Activated naive CD4-positive, alpha-beta T cell treated with anti-CD3 and anti-CD28 coated beads, Interleukin-2, amount 50 U/mL, for 16 hours (primary cell): ENCODE results near the gene ZNF205.

ENCODE experiments used
- DNase-seq: peaks from one replicate; pipeline ENCODE4 v3.0.0-alpha.2; 2020

ZNF205 gene

DNA sequence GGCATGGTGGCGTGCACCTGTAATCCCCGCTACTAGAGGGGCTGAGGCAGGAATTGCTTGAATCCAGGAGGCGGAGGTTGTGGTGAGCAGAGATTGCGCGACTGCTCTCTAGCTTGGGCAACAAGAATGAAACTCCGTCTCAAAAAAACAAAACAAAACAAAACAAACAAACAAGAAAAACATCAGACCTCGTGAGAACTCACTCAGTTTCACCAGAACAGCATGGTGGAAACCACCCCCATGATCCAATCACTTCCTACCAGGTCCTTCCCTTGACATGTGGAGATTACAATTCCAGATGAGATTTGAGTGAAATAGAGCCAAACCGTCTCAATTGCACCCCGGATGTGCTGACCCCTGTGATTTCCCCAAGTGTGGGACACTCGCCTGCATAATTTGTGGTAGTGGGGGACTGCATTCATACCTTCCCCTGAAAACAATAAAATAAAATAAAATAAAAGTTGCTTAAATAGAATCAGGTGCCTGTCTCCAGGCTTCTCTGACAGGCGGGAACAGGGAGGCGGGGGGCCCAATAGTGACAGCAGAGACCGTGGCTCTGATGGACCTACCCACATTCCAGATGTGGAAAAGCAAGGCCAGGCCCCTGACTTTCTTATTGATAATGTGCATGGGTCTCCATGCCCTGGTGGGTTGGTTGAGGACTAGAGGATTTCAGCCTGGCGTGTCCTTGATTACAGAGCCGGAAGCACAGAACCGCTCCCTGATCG, 26.4 kb upstream of the ZNF205 start:
- no peak for DNase-seq

DNA sequence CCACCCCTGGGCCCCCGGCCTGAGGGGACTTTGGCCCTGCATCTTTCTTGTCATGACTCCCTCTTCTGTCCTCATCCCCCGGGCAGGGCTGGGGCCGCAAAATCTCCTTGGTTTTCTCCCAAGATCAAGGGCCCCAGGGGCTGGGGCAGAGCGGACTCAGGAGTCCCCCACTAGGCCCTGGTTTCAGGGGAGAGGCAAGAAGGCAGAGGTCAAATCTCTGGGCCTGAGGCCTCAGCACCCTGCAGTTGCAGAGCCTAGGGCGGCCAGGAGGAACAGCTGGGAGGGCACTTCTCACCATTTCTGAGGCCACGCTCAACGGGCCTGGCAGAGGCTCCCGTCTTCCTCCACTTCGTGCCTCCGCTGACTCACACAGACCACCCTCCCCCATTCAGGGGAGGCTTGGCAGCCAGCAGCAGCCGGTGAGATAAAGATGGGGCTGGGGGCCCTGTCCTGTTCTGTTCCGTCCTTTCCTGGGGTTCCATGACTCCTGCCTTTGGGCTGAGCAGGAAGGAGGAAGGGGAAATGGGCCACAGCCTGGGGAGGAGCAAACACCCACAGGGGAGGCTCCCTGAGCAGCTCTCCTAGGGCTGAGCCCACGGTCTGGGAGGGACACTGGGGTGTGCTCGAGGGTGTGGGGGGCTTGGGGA, 25.7 kb upstream of the ZNF205 start:
- DNase-seq: peak; percentile 40

DNA sequence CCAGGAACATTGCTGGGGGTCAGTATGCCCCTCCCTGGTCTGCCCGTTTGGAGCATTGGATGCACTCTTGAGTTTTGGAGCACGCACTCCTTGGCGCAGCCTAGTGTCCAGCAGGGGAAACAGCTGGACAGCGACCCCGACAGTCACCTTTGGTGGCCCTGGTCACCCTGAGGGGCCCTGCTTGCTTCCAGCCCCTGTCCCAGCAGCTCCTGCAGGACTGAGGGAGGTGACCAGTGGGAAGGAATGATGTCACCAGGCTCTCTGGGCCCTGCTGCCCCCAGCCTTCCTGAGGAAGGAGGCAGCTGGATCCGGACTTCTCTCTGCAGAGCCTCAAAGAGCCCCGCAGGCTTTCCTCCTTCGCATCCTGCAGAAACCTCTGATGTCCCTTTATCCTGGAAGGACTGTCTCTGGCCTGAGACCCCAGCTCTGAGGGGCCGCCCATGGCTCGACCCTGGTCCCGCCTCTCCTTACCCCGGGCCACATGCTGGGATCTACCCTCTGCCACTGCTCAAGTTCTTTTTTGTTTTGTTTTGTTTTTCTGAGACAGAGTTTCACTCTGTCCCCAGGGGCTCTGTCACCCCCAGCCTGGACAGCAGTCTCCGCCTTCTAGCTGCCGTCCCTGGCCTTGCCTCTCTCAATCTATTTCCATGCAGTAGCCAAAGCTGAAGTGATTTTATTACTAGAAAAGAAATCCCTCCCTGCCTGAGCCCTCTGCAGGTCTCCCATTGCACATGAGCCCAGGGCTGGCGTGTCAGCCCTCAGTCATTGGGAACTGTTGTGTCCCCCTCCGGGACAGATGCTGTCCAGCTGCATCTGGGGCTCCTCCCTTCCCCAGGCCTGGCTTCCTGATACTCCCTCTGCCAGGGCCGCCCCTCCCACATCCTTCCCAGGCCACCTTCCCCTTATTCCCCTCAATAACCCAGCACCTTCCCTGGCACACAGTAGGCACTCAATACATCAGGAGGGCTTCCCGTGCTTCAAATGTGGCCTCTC, 24.8 kb upstream of the ZNF205 start:
- no peak for DNase-seq

DNA sequence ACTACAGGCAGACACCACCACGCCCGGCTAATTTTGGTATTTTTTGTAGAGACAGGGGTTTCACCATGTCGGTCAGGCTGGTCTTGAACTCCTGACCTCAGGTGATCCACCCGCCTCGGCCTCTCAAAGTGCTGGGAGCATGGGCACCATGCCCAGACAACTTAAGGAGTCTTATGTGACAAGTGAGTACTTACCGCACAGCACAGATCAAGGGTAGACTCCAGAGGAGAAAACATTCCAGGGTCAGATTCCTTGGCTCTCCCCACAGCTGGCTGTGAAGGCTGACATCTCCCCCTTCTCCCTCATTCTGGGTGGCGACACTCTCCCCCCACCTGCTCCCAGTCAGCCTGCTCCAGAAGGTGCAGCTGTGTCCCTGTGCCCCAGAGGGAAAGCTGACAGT, 23.9 kb upstream of the ZNF205 start:
- DNase-seq: no peak

DNA sequence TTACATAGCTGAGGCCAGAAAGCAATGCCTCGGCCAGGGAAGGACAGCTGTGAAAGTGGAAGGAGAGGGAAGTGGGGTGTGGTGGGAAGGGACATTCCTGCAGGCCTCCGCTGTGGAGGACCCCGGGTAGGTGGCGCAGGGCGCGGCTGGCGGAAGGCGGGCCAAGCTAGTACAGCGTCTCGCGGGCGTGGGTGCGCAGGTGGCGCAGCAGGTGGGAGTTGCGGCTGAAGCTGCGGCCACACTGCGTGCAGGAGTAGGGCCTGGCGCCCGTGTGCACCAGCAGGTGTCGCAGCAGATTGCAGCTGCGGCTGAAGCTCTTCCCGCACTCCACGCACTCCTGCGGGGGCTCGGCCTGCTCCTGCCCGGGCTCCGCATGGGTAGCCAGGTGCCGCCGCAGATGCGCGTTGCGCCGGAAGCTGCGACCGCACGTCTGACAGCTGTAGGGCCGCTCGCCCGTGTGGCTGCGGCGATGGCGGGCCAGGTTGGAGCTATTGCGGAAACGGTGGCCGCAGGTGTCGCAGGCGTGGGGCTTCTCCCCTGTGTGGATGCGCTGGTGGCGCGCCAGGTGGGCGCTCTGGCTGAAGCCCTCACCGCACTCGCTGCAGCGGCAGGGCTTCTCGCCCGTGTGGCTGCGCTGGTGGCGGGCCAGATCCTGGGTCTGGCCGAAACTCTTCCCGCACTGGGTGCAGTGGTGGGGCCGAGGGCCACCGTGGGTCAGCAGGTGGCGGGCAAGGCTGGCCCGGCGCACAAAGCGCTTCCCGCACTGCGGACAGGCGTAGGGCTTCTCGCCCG, 23.3 kb upstream of the ZNF205 start:
- no peak for DNase-seq

DNA sequence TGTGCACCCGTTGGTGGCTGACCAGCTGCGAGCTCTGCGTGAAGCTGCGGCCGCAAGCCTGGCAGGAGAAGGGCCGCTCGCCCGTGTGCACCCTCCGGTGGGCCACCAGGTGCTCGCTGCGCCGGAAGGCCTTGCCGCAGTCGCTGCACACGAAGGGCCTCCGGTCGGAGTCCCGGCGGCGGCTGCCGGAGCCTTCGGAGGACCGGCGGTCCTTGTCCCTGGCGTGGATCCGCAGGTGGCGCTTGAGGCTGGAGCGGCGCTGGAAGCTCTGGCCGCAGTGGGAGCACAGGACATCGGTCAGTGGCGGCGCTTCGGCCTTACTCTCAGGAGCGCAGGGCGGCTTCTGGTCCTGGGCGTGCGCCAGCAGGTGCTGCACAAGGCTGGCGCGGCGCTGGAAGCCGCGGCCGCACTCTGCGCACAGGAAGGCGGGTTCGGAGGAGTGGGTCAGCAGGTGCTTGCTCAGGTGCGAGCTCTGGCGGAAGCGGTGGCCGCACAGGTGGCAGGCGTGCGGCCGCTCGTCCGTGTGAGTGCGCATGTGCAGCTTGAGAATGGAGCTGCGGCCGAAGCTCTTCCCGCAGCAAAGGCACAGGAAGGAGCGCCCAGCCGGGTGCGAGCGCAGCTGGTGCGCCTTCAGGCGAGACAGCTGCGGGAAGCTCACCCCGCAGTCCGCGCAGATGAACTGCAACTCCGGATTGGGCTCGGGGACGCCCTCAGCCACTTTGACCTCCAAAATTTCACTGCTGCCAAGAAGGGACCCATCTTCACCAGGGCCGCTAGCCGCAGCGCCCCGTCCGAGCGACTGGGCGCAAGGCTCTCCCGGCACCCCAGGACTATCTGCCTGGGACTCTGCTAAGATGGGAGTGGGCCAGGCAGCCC, 22.4 kb upstream of the ZNF205 start:
- no peak for DNase-seq

- DNase-seq: no peak
Observed at GRCh38 chr16:3091551-3091950, 20.8 kb upstream of the ZNF205 start.

DNA sequence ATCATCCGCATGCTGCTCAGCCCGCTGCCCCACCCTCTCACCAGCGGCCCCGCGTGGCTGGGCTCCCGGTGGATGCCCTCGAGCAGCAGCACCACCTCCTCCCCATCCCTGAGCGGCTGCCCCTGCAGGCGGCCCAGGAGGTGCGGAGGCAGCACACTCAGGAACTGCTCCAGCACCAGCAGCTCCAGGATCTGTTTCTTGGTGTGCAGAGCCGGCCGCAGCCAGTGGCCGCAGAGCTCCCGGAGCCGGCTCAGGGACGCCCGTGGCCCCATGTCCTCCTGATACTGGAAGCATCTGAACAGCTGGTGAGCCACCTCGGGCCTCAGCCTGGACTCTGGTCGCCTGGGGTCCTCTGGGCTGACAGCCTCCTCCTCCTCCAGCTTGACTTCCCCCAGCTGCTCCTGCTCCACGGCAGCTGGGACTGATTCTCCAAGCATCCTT, 19.9 kb upstream of the ZNF205 start:
- no peak for DNase-seq

DNA sequence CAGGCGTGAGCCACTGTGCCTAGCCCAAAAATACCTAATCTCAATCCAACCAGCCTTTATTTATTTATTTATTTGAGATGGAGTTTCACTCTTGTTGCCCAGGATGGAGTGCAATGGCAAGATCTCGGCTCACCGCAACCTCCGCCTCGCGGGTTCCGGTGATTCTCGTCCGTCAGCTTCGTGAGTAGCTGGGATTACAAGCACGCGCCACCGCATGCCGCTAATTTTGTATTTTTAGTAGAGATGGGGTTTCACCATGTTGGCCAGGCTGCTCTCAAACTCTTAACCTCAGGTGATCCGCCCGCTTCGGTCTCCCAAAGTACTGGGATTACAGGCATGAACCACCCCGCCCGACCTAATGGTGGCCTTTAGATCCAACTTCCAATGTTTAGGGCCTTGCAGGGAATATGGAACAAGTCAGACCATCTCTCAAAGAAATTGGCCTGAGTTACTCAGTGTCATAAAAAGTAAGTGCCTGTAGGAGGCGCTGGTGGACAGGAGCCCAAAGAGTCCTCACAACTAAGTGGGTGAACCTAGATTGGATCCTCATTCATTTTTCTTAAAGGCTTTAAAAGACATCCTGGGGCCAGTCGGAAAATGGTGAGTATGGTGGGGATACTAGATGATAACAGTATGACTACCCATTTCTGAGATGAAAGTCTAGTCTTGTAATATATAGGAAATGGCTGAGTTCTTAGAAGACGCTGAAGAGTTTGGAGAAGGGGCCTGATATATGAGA, 17.9 kb upstream of the ZNF205 start:
- DNase-seq: peak; percentile 48

- DNase-seq: peak; percentile 46
Observed at GRCh38 chr16:3095869-3096268, 16.5 kb upstream of the ZNF205 start.

GRCh38 chr16:3096362-3096761, 16.0 kb upstream of the ZNF205 start:
- DNase-seq: no peak

GRCh38 chr16:3097266-3097665, 15.1 kb upstream of the ZNF205 start:
- no peak for DNase-seq

- no peak for DNase-seq
Observed at GRCh38 chr16:3098459-3099394, 13.7 kb upstream of the ZNF205 start, which contains the start of gene ZSCAN10. Gene ZSCAN10 (minus strand): TSS chr16:3099294. CDS start chr16:3092937, 6,357 bp downstream.

DNA sequence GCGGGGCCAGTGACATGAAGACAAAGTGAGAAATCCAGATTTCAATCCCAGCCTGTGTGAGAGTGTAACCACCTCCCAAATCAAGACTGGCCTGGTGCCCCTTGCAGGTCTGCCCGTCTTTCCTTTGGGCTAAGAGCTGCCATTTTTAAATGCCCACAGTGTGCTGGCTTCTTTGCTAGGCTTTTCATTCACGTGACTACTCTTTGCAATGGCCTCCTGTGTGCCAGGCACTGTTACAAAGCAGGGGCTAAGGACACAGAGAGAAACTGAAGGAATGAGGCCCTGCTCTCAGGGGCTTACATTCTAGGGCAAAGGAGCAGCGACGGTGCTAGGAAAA, 13.0 kb upstream of the ZNF205 start:
- no peak for DNase-seq

DNA sequence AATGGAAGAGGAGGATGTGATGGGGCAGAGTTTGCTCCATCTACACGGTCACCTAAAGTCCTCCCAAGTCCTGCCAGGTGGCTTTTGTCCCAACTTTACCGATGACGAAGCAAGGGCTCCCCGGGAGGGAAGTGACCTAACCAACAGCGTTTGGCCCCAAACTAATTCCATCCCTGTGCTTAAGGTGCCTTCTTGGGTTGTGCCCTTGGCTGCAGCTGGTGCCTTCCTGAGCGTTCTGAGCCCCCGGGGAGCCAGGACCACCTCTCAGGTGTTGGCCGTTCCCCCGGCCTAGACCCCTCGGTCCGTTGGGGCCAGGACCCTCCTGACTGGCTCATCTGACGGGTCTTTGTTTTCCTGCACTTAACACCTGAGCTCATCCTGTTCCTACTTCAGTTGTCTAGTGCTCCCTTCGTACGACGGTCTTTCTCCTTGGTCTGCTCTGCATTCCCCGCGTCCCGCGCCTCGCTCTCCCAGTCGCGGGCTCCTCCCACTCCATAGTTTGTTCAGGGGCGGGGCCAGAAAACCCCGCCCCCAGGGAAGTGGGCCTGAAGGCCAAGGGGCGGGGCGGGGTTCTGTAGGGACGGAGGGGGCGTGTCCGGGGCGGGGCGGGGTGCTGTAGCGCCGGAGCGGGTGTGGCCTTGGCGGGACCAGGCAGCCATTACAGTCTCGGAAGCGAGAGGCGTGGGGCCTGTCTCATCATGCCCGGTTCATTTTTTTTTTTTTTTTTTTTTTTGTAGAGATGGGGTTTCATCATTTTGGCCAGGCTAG, 12.5 kb upstream of the ZNF205 start:
- DNase-seq: peak; percentile 91

DNA sequence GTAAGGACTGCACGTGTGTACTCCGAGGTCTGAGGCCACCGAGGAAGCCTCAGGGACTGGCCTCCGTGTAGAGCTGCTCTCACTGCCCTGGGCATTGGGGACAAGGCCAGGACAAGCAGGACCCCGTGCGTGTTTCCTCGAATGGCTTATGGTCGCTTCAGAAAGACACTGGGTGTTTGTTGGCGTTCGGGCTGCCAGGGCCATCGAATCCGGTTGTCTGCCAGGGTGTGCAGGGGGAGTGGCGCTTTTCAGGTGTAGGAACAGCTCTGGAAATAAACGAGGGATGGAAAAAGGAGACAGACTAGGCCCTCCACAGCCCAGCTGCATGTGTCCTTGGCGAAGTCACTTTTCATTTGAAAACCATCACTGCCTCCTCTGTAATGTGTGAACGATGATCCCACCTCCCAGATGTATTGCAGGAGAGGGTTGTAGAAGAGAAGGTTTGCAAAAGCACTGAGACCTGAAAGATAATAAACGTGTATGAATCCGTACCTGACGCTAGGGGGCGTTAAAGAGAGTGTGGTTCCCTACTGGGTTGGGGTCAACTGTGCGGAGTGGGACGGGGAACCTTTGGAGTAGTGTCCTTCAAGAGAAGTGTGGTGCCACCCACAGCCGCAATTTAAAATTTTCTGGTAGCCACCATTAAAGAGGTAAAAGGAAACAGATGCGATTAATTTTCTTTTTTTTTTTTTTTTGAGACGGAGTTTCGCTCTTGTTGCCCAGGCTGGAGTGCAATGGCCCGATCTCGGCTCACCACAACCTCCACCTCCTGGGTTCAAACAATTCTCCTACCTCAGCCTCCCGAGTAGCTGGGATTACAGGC, 11.2 kb upstream of the ZNF205 start:
- peak; percentile 34 for DNase-seq

- no peak for DNase-seq
Observed at GRCh38 chr16:3101841-3102470, 10.4 kb upstream of the ZNF205 start.
